HG02885 (cell line): ENCODE measurements around the gene SHISA2.

Experiments
- ATAC-seq: cut with Tn5 transposase; IDR thresholded peaks from one replicate; pipeline ENCODE4 v1.9.1; 2021; ENCODE audit warnings: mild to moderate bottlenecking; ENCODE audit not compliant: unreplicated experiment, poor library complexity

SHISA2 gene

GRCh38 chr13:26050568-26051230, 1.1 kb downstream of the SHISA2 start:
- no peak for ATAC-seq

- ATAC-seq, result no peak
These were observed 3.1 kb downstream of the SHISA2 start for GRCh38 chr13:26048741-26049140.

GRCh38 chr13:26047040-26047439, 4.8 kb downstream of the SHISA2 start:
- ATAC-seq, result no peak

GRCh38 chr13:26046639-26047038, 5.2 kb downstream of the SHISA2 start:
- ATAC-seq, result no peak

- no peak for ATAC-seq
These were observed 6.7 kb downstream of the SHISA2 start for GRCh38 chr13:26045142-26045541.

- no peak for ATAC-seq
These were observed 9.0 kb downstream of the SHISA2 start for GRCh38 chr13:26042785-26043184.

- ATAC-seq, result no peak
These were observed 10.4 kb downstream of the SHISA2 start for GRCh38 chr13:26041444-26041843.

GRCh38 chr13:26038931-26039475, 12.8 kb downstream of the SHISA2 start:
- ATAC-seq, result no peak

GRCh38 chr13:26037302-26037701, 14.5 kb downstream of the SHISA2 start:
- ATAC-seq, result no peak

GRCh38 chr13:26036383-26036782, 15.4 kb downstream of the SHISA2 start:
- ATAC-seq, result no peak

- no peak for ATAC-seq
These were observed 17.8 kb downstream of the SHISA2 start for GRCh38 chr13:26034018-26034417.

- ATAC-seq, result no peak
These were observed 21.5 kb downstream of the SHISA2 start for GRCh38 chr13:26030331-26030730.

- ATAC-seq, result no peak
These were observed 22.2 kb downstream of the SHISA2 start for GRCh38 chr13:26029581-26030136.

GRCh38 chr13:26026211-26026610, 25.6 kb downstream of the SHISA2 start:
- no peak for ATAC-seq

- no peak for ATAC-seq
These were observed 26.0 kb downstream of the SHISA2 start for GRCh38 chr13:26025771-26026170.

GRCh38 chr13:26025196-26025595, 26.6 kb downstream of the SHISA2 start:
- no peak for ATAC-seq

- ATAC-seq, result no peak
These were observed 27.3 kb downstream of the SHISA2 start for GRCh38 chr13:26024558-26024957.

GRCh38 chr13:26022538-26023292, 29.1 kb downstream of the SHISA2 start:
- no peak for ATAC-seq

- ATAC-seq, result no peak
These were observed 29.9 kb downstream of the SHISA2 start for GRCh38 chr13:26021956-26022355.

- ATAC-seq, result no peak
These were observed 30.3 kb downstream of the SHISA2 start for GRCh38 chr13:26021516-26021915.

- ATAC-seq, result no peak
These were observed 30.9 kb downstream of the SHISA2 start for GRCh38 chr13:26020891-26021290.
